NOMO-1 (cell line): ENCODE data around the gene KRTAP4-11.
"Not testable (repeated sequence)": the region's sequence is repeated elsewhere in the genome, so short reads cannot be mapped to it uniquely, and the experiment has no call there.

Experiments used
- DNase-seq, 2 experiments: peaks; one replicate each; lab custom pipeline; 2025; ENCODE audit not compliant: unreplicated experiment in 2 of 2; lab: John Stamatoyannopoulos, UW

Gene KRTAP4-11

GRCh38 chr17:41088760-41089352 lies 29.3 kb downstream of the KRTAP4-11 start:
- peak in 1 of 2 experiments; percentile 44 for DNase-seq

DNA sequence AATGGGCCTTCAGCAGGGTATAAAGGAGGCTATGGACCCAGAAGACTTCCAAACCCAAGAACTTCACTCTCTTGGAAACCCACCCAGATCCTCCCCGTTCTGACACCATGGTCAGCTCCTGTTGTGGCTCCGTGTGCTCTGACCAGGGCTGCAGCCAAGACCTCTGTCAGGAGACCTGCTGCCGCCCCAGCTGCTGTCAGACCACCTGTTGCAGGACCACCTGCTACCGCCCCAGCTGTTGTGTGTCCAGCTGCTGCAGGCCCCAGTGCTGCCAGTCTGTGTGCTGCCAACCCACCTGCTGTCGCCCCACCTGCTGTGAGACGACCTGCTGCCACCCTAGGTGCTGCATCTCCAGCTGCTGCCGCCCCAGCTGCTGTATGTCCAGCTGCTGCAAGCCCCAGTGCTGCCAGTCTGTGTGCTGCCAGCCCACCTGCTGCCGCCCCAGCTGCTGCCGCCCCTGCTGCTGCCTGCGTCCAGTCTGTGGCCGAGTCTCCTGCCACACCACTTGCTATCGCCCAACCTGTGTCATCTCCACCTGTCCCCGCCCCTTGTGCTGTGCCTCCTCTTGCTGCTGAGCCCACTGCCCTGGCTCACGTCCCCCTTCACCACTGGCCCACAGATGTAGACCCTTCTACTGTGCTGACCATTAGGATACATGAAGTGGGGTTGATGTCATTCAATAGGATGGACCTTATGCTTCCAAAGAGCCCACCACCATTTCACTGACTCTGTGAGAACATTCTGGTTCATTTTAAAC lies 33.9 kb downstream of the KRTAP4-11 start, which contains the start of gene KRTAP4-7:
KRTAP4-7 (plus strand) TSS at position 51 of the 757 bp plus-strand sequence; CDS start at position 108, 57 bp downstream.
- not testable (repeated sequence) for DNase-seq

- DNase-seq: not testable (repeated sequence)
Measured at GRCh38 chr17:41083427-41083826, 34.7 kb downstream of the KRTAP4-11 start.

- DNase-seq: no peak
Measured at GRCh38 chr17:41082626-41083025, 35.5 kb downstream of the KRTAP4-11 start.

GRCh38 chr17:41076788-41077187 lies 41.4 kb downstream of the KRTAP4-11 start:
- no peak for DNase-seq

- no peak for DNase-seq
Measured at GRCh38 chr17:41073676-41074075, 44.5 kb downstream of the KRTAP4-11 start.

- DNase-seq: no peak
Measured at GRCh38 chr17:41071606-41072360, 46.4 kb downstream of the KRTAP4-11 start.

DNA sequence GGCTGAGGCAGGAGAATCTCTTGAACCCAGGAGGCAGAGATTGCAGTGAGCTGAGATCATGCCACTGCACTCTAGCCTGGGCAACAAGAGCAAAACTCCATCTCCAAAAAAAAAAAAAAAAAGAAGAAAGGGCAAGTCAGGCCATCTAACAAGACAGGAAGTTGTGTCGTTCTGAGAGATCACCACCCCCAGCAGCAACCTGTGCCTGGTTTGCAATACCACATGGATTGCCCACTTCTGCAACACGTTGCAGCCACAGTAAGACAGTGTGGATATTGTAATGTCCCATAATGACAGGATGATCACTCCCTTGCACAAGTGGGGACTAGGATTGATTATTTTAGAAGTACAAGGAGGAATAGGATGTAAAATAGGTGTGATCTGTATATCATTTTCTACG lies 49.1 kb downstream of the KRTAP4-11 start:
- DNase-seq: peak in 1 of 2 experiments; percentile 56

DNA sequence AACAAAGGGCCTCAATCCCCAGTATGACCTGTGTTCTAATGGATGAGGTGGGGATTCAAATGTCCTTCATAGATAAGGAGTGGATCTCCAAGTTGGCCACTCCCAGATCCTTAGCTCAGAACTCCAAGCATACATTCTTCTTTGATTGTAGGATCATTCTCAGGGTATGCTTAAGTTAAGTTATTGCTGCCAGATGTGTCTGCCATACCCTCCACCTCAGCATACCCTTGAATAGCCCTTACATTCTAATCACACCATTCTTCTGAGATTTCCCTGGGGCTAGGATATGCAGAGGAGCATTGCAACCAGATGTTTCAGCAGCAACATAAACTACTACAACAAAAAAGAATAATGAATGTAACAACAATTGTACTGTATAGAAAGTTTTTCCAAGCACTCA lies 50.9 kb downstream of the KRTAP4-11 start:
- no peak for DNase-seq
